ENCODE measurements around the gene OR10A5. TPM values are rescaled to one million over a fixed set of nuclear protein-coding genes. Genes with fewer than 3 reads are reported as not detected.

OR10A5 gene
- total and polyA plus RNA-seq, 10 of the 15 experiments (the other 5 are each of a cell fraction or from before 2014, with no cell fraction given) = not detected

DNA sequence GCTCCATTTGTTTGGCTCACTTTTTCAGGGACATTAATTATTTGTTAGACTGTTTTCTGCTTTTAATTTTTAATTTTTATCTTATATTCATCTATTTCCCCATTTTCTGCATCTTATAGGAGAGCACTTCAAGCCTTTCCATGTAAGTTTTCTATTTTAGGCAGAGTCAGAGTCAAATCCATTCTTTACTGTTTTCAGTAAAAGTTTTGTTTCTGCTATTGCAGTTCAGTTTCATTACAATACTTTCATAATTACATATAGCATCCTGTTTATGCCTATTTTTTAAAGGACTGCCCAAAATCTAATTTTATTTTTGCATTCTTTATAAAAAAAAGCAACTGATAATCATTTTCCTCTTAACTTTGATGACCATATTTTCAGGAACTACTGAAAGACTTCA is 3.8 kb upstream of the OR10A5 start:
- no peaks in the 10 kb centered on the region for H3K9me3 ChIP-seq (replicated peaks; ENCODE audit: control insufficient read depth, insufficient read depth, low read length)
- RAD21 ChIA-PET (ENCODE audit: unreplicated experiment) = no interaction called here
- no peak overlapping the region for H2AFZ ChIP-seq (ENCODE audit: control insufficient read depth, low read depth, low read length)
- ATAC-seq (peak; percentile 36; the same call in 1 of the 3 replicates), FAIRE-seq (no peak), DNase-seq (ENCODE audit: low read depth, low spot score) (no peak)
- H3K4me1 ChIP-seq (ENCODE audit: control insufficient read depth, insufficient read depth, low read length) = no peaks in the 10 kb centered on the region
- TF ChIP-seq DPF2 (IDR thresholded peaks at IDR 0.05) = no peak
- no peak for TF ChIP-seq SMC3 (IDR thresholded peaks at IDR 0.05; ENCODE audit: borderline replicate concordance, low read length)
- no peak for TF ChIP-seq JUND (IDR thresholded peaks at IDR 0.05; ENCODE audit: low read depth, low read length)
- no peak for TF ChIP-seq ESRRA (IDR thresholded peaks at IDR 0.05; ENCODE audit: low read length)
- TF ChIP-seq NFIC (IDR thresholded peaks at IDR 0.05; ENCODE audit: low read depth, low read length) = peak; percentile 34; the same call in 1 of the 2 replicates
- TF ChIP-seq CREM (IDR thresholded peaks at IDR 0.05; ENCODE audit: low read depth) = no peak
- no peak for TF ChIP-seq ZNF622 (IDR thresholded peaks at IDR 0.05)
- TF ChIP-seq, protein P1, sequence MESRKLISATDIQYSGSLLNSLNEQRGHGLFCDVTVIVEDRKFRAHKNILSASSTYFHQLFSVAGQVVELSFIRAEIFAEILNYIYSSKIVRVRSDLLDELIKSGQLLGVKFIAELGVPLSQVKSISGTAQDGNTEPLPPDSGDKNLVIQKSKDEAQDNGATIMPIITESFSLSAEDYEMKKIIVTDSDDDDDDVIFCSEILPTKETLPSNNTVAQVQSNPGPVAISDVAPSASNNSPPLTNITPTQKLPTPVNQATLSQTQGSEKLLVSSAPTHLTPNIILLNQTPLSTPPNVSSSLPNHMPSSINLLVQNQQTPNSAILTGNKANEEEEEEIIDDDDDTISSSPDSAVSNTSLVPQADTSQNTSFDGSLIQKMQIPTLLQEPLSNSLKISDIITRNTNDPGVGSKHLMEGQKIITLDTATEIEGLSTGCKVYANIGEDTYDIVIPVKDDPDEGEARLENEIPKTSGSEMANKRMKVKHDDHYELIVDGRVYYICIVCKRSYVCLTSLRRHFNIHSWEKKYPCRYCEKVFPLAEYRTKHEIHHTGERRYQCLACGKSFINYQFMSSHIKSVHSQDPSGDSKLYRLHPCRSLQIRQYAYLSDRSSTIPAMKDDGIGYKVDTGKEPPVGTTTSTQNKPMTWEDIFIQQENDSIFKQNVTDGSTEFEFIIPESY (IDR thresholded peaks at IDR 0.05) = no peak
- TF ChIP-seq ATF7 (IDR thresholded peaks at IDR 0.05; ENCODE audit: low read depth) = no peak
- TF ChIP-seq JUNB (IDR thresholded peaks at IDR 0.05) = peak; percentile 66
- TF ChIP-seq RAD51 (IDR thresholded peaks at IDR 0.05) = no peak
- TF ChIP-seq KAT2A (conservative IDR thresholded peaks at IDR 0.05; ENCODE audit: control insufficient read depth, low read depth, low read length) = no peak
- TF ChIP-seq, protein P2, sequence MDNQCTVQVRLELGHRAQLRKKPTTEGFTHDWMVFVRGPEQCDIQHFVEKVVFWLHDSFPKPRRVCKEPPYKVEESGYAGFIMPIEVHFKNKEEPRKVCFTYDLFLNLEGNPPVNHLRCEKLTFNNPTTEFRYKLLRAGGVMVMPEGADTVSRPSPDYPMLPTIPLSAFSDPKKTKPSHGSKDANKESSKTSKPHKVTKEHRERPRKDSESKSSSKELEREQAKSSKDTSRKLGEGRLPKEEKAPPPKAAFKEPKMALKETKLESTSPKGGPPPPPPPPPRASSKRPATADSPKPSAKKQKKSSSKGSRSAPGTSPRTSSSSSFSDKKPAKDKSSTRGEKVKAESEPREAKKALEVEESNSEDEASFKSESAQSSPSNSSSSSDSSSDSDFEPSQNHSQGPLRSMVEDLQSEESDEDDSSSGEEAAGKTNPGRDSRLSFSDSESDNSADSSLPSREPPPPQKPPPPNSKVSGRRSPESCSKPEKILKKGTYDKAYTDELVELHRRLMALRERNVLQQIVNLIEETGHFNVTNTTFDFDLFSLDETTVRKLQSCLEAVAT (IDR thresholded peaks at IDR 0.05) = no peak
- TF ChIP-seq CHD2 (IDR thresholded peaks at IDR 0.05; ENCODE audit: borderline replicate concordance, low read depth, low read length) = no peak
- TF ChIP-seq MEF2A (IDR thresholded peaks at IDR 0.05; ENCODE audit: insufficient read depth, low read depth, low read length) = peak; percentile 59; the same call in 1 of the 2 replicates
- no peak for TF ChIP-seq RAD21 (IDR thresholded peaks at IDR 0.05; ENCODE audit: insufficient read depth, low read depth, low read length)
- no peak for TF ChIP-seq GATAD2B (conservative IDR thresholded peaks at IDR 0.05; ENCODE audit: low read depth)
- no peak for TF ChIP-seq IKZF2 (IDR thresholded peaks at IDR 0.05)
- no peak for TF ChIP-seq ZNF217 (IDR thresholded peaks at IDR 0.05)
- POLR2A ChIA-PET = no interaction called here
- CTCF ChIA-PET = interaction anchor here (0.6 to 1.7 kb wide), 3 partner anchors 21 to 169 kb away, joined by 3 to 4 read pairs (median 4); no protein-coding TSS in a partner anchor
- no peak overlapping the region for H3K4me2 ChIP-seq (ENCODE audit: control insufficient read depth, insufficient read depth)
- SMC1A ChIA-PET (ENCODE audit: uncharacterized antibody, unreplicated experiment) = interaction anchor here (0.7 to 1.2 kb wide), 2 partner anchors 8 to 1637 kb away, joined by 3 to 4 read pairs; no protein-coding TSS in a partner anchor
- intact Hi-C loops (cut with micrococcal nuclease; ENCODE audit: unreplicated experiment) (no loop called here), in situ Hi-C loops (cut with MboI) (no loop called here)
- no peaks in the 10 kb centered on the region; a peak in 1 of 4 replicates for H3K27me3 ChIP-seq (replicated peaks in 1 of 2; ENCODE audit: control insufficient read depth in 2 of 2, insufficient read depth in 2 of 2, low read length in 1 of 2)
- no TSS peak for BruUV-seq (replicated peaks)
- no peak overlapping the region for H3K4me3 ChIP-seq
- no peak overlapping the region for H3K27ac ChIP-seq (ENCODE audit: control insufficient read depth, insufficient read depth)
- H3K79me2 ChIP-seq (ENCODE audit: control insufficient read depth, insufficient read depth, low read length) = no peaks in the 10 kb centered on the region
- H3K9ac ChIP-seq (ENCODE audit: control insufficient read depth, insufficient read depth, low read length) = no peak overlapping the region
- no peaks in the 10 kb centered on the region for H3K36me3 ChIP-seq (ENCODE audit: control insufficient read depth in 2 of 2, insufficient read depth in 2 of 2, low read length in 1 of 2)
- H4K20me1 ChIP-seq (ENCODE audit: control insufficient read depth, insufficient read depth) = no peaks in the 10 kb centered on the region
